ACC112 (cell line): ENCODE data around the gene FBP1.
A peak's percentile ranks its signal among the peaks of the same experiment; 100 is the strongest.

Source experiments
- H2AFZ ChIP-seq: fragments of 200-600 bp; sonication (generic); one replicate; pipeline ENCODE4 v1.6.0; 2017; ENCODE audit warnings: antibody characterized with exemption, low read length; ENCODE audit not compliant: unreplicated experiment
- H3K27ac ChIP-seq: fragments of 200-600 bp; sonication (generic); 2 replicates; pipeline ENCODE4 v1.5.1; 2014; ENCODE audit warnings: low read depth, mild to moderate bottlenecking, antibody characterized with exemption, low read length, moderate library complexity
- H3K27me3 ChIP-seq: fragments of 200-600 bp; sonication (generic); 2 replicates; pipeline ENCODE4 v1.6.1; 2014; ENCODE audit warnings: mild to moderate bottlenecking, antibody characterized with exemption, low read length, moderate library complexity, mixed read lengths; ENCODE audit not compliant: insufficient read depth
- H3K36me3 ChIP-seq: fragments of 200-600 bp; sonication (generic); 2 replicates; pipeline ENCODE4 v1.6.1; 2016; ENCODE audit warnings: mild to moderate bottlenecking, antibody characterized with exemption, low read length, moderate library complexity, mixed read lengths; ENCODE audit not compliant: insufficient read depth
- H3K4me1 ChIP-seq: fragments of 200-600 bp; sonication (generic); one replicate; pipeline ENCODE4 v1.6.1; 2016; ENCODE audit warnings: low read length, mixed read lengths; ENCODE audit not compliant: insufficient read depth, unreplicated experiment, control insufficient read depth
- H3K4me3 ChIP-seq: fragments of 200-600 bp; sonication (generic); 2 replicates; pipeline ENCODE4 v1.5.1; 2014; ENCODE audit warnings: mild to moderate bottlenecking, low read depth, low read length
- H3K79me2 ChIP-seq: fragments of 200-600 bp; sonication (generic); one replicate; pipeline ENCODE4 v1.6.0; 2016; ENCODE audit warnings: low read length; ENCODE audit not compliant: control insufficient read depth, unreplicated experiment, insufficient read depth

FBP1 gene

GRCh38 chr9:94554439-94555331, 84.6 kb downstream of the FBP1 start, which contains the start of gene PCAT7:
Gene PCAT7 (plus strand): TSS chr9:94555083.
- Histone ChIP-seq H3K27ac (no peak within 1 kb of the TSS), H3K27me3 (no peaks in the 10 kb centered on the region), H3K4me3 (no peak within 1 kb of the TSS; the same call in 1 of the 2 replicates), H3K4me1 (no peaks in the 10 kb centered on the region), H3K79me2 (no peaks in the 10 kb centered on the region), H2AFZ (peak within 1 kb of the TSS; percentile 12), H3K36me3 (no peaks in the 10 kb centered on the region)

- Histone ChIP-seq H3K4me1 (no peaks in the 10 kb centered on the region), H3K79me2 (no peaks in the 10 kb centered on the region), H3K27ac (no peak overlapping the region), H2AFZ (no peak overlapping the region), H3K27me3 (no peaks in the 10 kb centered on the region; the same call in 1 of the 2 replicates), H3K4me3 (no peak overlapping the region), H3K36me3 (no peaks in the 10 kb centered on the region)
Observed at GRCh38 chr9:94554078-94554438, 85.3 kb downstream of the FBP1 start.
